GM18505 (cell line): ENCODE results near the gene B3GLCT.

Experiments
- ATAC-seq: cut with Tn5 transposase; IDR thresholded peaks from one replicate; pipeline ENCODE4 v1.9.1; 2021; ENCODE audit not compliant: unreplicated experiment
- POLR2A ChIP-seq: IDR thresholded peaks from 4 replicates; pipeline ENCODE4 v1.6.1; 2011; ENCODE audit warnings: borderline replicate concordance; ENCODE audit not compliant: insufficient read depth, insufficient read length; ENCODE audit errors: extremely low read depth

B3GLCT gene

GRCh38 chr13:31369213-31369612 lies 169.4 kb downstream of the B3GLCT start:
- TF ChIP-seq POLR2A, result no peak
- ATAC-seq, result no peak

GRCh38 chr13:31372454-31372853 lies 172.7 kb downstream of the B3GLCT start:
- no peak for TF ChIP-seq POLR2A
- no peak for ATAC-seq

GRCh38 chr13:31374682-31375081 lies 174.9 kb downstream of the B3GLCT start:
- TF ChIP-seq POLR2A, result no peak
- no peak for ATAC-seq

GRCh38 chr13:31377946-31378345 lies 178.2 kb downstream of the B3GLCT start:
- ATAC-seq, result no peak

GRCh38 chr13:31380715-31381114 lies 180.9 kb downstream of the B3GLCT start:
- ATAC-seq, result no peak
- no peak for TF ChIP-seq POLR2A

More at GRCh38 chr13:31377946-31378345, 178.2 kb downstream of the B3GLCT start:
- TF ChIP-seq POLR2A, result no peak
